GM12878 (cell line): ENCODE data around the gene SDF4. TPM values are rescaled to one million over a fixed set of nuclear protein-coding genes. Genes with fewer than 3 reads are reported as not detected.

Source experiments
- ATAC-seq: fragments of 200-7000 bp; cut with Tn5 transposase; 3 replicates; pipeline ENCODE4 v1.9.1; 2020; ENCODE audit warnings: mild to moderate bottlenecking, moderate library complexity
- BruUV-seq: library from RNA; stranded (reverse); fragments of 400-500 nt; replicated peaks from 2 replicates; lab custom pipeline; 2021; lab: Mats Ljungman, UMichigan
- CTCF ChIA-PET: fragments of 300-600 bp; sonication (Branson Sonifier 250); formaldehyde crosslinking; extraction: SDS; loops from one replicate; lab custom pipeline; 2021; ENCODE audit warnings: inconsistent platforms; lab: Yijun Ruan, JAX
- POLR2A ChIA-PET: fragments of 350-600 bp; formaldehyde crosslinking; extraction: SDS; loops from one replicate; lab custom pipeline; 2021; ENCODE audit warnings: inconsistent platforms; lab: Charles Lee
- RAD21 ChIA-PET: fragments of 300-600 bp; sonication (Branson Sonifier 250); formaldehyde crosslinking; loops from one replicate; lab custom pipeline; 2023; ENCODE audit warnings: antibody characterized with exemption; ENCODE audit not compliant: unreplicated experiment; lab: Charles Lee
- SMC1A ChIA-PET: fragments of 300-600 bp; sonication (Branson Sonifier 250); formaldehyde crosslinking; loops from one replicate; lab custom pipeline; 2023; ENCODE audit not compliant: unreplicated experiment, uncharacterized antibody; lab: Charles Lee
- DNase-seq: peaks from one replicate; pipeline ENCODE4 v3.0.0-alpha.2; 2011; ENCODE audit warnings: low read depth, low spot score
- FAIRE-seq: peaks from 3 replicates; lab custom pipeline; 2011; peaks lifted over from hg19 to GRCh38; lab: Jason Lieb, UNC
- H2AFZ ChIP-seq: 2 replicates; pipeline ENCODE4 v1.6.0; 2011; ENCODE audit warnings: low read depth, low read length, control low read depth; ENCODE audit not compliant: control insufficient read depth
- H3K27ac ChIP-seq: 2 replicates; pipeline ENCODE4 v1.5.1; 2011; ENCODE audit warnings: control low read depth; ENCODE audit not compliant: control insufficient read depth, insufficient read depth
- H3K27me3 ChIP-seq, 2 experiments: replicated peaks in 1 of 2; 2 replicates each; pipeline versions ENCODE4 v1.6.0 to v1.6.1; 2011; ENCODE audit warnings: low read length in 1 of 2; ENCODE audit not compliant: control insufficient read depth in 2 of 2, insufficient read depth in 2 of 2
- H3K36me3 ChIP-seq, 2 experiments: 2 replicates each; pipeline ENCODE4 v1.5.1; 2011; ENCODE audit warnings: low read length in 1 of 2; ENCODE audit not compliant: control insufficient read depth in 2 of 2, insufficient read depth in 2 of 2
- H3K4me1 ChIP-seq: 2 replicates; pipeline ENCODE4 v1.6.1; 2011; ENCODE audit warnings: mild to moderate bottlenecking, low read length, moderate library complexity, mixed read lengths; ENCODE audit not compliant: control insufficient read depth, insufficient read depth
- H3K4me2 ChIP-seq: 2 replicates; pipeline ENCODE4 v1.6.0; 2011; ENCODE audit warnings: control low read depth; ENCODE audit not compliant: control insufficient read depth, insufficient read depth
- H3K4me3 ChIP-seq: fragments of 200-600 bp; sonication (generic); 2 replicates; pipeline ENCODE4 v1.5.1; 2016
- H3K79me2 ChIP-seq: 2 replicates; pipeline ENCODE4 v1.6.0; 2011; ENCODE audit warnings: low read length; ENCODE audit not compliant: control insufficient read depth, insufficient read depth
- H3K9ac ChIP-seq: 2 replicates; pipeline ENCODE4 v1.8.0; 2011; ENCODE audit warnings: low read length, control low read depth, mixed read lengths; ENCODE audit not compliant: control insufficient read depth, insufficient read depth
- H3K9me3 ChIP-seq: replicated peaks from 3 replicates; pipeline ENCODE4 v1.5.1; 2011; ENCODE audit warnings: mild to moderate bottlenecking, low read length; ENCODE audit not compliant: control insufficient read depth, insufficient read depth
- H4K20me1 ChIP-seq: 2 replicates; pipeline ENCODE4 v1.6.0; 2011; ENCODE audit not compliant: control insufficient read depth, insufficient read depth
- BHLHE40 ChIP-seq, 2 experiments: fragments of 450-650 bp in 1 of 2; IDR thresholded peaks; 2 replicates each; pipeline ENCODE4 v1.6.1; 2011 to 2017; ENCODE audit warnings: low read depth in 2 of 2, borderline replicate concordance in 1 of 2, improper control_type of control experiment in 1 of 2, low read length in 1 of 2, mild to moderate bottlenecking in 1 of 2
- CHD2 ChIP-seq: IDR thresholded peaks from 2 replicates; pipeline ENCODE4 v1.6.1; 2011; ENCODE audit warnings: low read depth, low read length, improper control_type of control experiment, borderline replicate concordance
- DPF2 ChIP-seq: fragments of 450-650 bp; IDR thresholded peaks from 2 replicates; pipeline ENCODE4 v1.6.1; 2017; ENCODE audit warnings: mild to moderate bottlenecking
- FOXK2 ChIP-seq: fragments of 450-650 bp; IDR thresholded peaks from 2 replicates; pipeline ENCODE4 v1.6.1; 2017; ENCODE audit warnings: mild to moderate bottlenecking, moderate library complexity
- KAT2A ChIP-seq: conservative IDR thresholded peaks from 2 replicates; pipeline ENCODE4 v1.6.1; 2011; ENCODE audit warnings: low read depth, low read length; ENCODE audit not compliant: control insufficient read depth
- MXI1 ChIP-seq: fragments of 150-350 bp; IDR thresholded peaks from 2 replicates; pipeline ENCODE4 v1.6.1; 2011; ENCODE audit warnings: low read depth, mild to moderate bottlenecking, inconsistent platforms, low read length, improper control_type of control experiment
- NFYA ChIP-seq: IDR thresholded peaks from 2 replicates; pipeline ENCODE4 v1.6.1; 2011; ENCODE audit warnings: low read depth, mild to moderate bottlenecking, low read length, improper control_type of control experiment, borderline replicate concordance
- NKRF ChIP-seq: fragments of 450-650 bp; conservative IDR thresholded peaks from 2 replicates; pipeline ENCODE4 v1.6.1; 2017; ENCODE audit warnings: mild to moderate bottlenecking, moderate library complexity
- NR2C2 ChIP-seq: IDR thresholded peaks from 2 replicates; pipeline ENCODE4 v1.6.1; 2011; ENCODE audit warnings: borderline replicate concordance, low read depth; ENCODE audit not compliant: control insufficient read depth, insufficient read length
- PAX8 ChIP-seq: fragments of 450-650 bp; IDR thresholded peaks from 2 replicates; pipeline ENCODE4 v1.6.1; 2017; ENCODE audit warnings: mild to moderate bottlenecking, moderate library complexity
- PML ChIP-seq: IDR thresholded peaks from 2 replicates; pipeline ENCODE4 v1.6.1; 2012; ENCODE audit warnings: low read length, inconsistent platforms
- RB1 ChIP-seq: fragments of 450-650 bp; formaldehyde crosslinking; IDR thresholded peaks from 2 replicates; pipeline ENCODE4 v1.6.1; 2017; ENCODE audit warnings: mild to moderate bottlenecking, borderline replicate concordance
- SREBF1 ChIP-seq: IDR thresholded peaks from 2 replicates; pipeline ENCODE4 v1.6.1; 2012; ENCODE audit warnings: mild to moderate bottlenecking, low read length
- SRF ChIP-seq, 2 experiments: IDR thresholded peaks; 2 replicates each; pipeline ENCODE4 v1.6.1; 2011; ENCODE audit warnings: low read depth in 2 of 2, low read length in 2 of 2, mild to moderate bottlenecking in 1 of 2, moderate library complexity in 1 of 2
- TBL1XR1 ChIP-seq: IDR thresholded peaks from 2 replicates; pipeline ENCODE4 v1.6.1; 2012; ENCODE audit warnings: low read depth, low read length, improper control_type of control experiment
- TCF7 ChIP-seq: IDR thresholded peaks from 2 replicates; pipeline ENCODE4 v1.6.1; 2014; ENCODE audit warnings: antibody characterized with exemption, borderline replicate concordance
- WGBS: methylation state at CpG from one replicate; pipeline ENCODE4 v1.1.6; 2016; ENCODE audit warnings: low lambda C conversion rate; ENCODE audit not compliant: insufficient replicate concordance, insufficient coverage; ENCODE audit errors: missing lambda C conversion rate; 5-methylcytosine and 5-hydroxymethylcytosine counted together
- in situ Hi-C: fragments of 300-500 bp; cut with MboI; formaldehyde crosslinking; loops from 9 replicates; pipeline ENCODE4 v1.14.3; 2018; ENCODE audit warnings: mixed read lengths
- intact Hi-C: fragments of 100-400 bp; cut with micrococcal nuclease; formaldehyde crosslinking; loops from one replicate; pipeline ENCODE4 v1.14.2; 2022; ENCODE audit not compliant: unreplicated experiment
- polyA plus RNA-seq, 11 experiments: library from polyadenylated mRNA; depleted of rRNA in 4 of 11; unstranded in 6 of 11; stranded (reverse) in 5 of 11; fragments of >200 nt; fragmentation: Nextera tagmentation in 4 of 11; fragmentation: Illumina TruSeq in 1 of 11; extraction: Ambion mirVana in 4 of 11; extraction: Trizol in 1 of 11; gene quantifications; 1 replicate in 1 of 11; 2 replicates in 10 of 11; pipeline versions ENCODE4 v1.2.1 to v1.2.3, GENCODE V29; 2011 to 2016; ENCODE audit warnings: inconsistent platforms in 2 of 11, missing spikeins in 2 of 11, low read depth in 1 of 11
- total RNA-seq, 4 experiments: library from RNA; depleted of rRNA in 3 of 4; stranded (reverse); fragments of >200 nt in 3 of 4; fragmentation: Illumina TruSeq in 1 of 4; extraction: Trizol in 1 of 4; gene quantifications; 2 replicates each; pipeline versions ENCODE4 v1.2.1 to v1.2.3, GENCODE V29; 2013 to 2021
- TF ChIP-seq, protein P1 (sequence below): IDR thresholded peaks from 2 replicates; pipeline ENCODE4 v1.6.1; 2012; ENCODE audit warnings: low read depth, low read length, improper control_type of control experiment
- TF ChIP-seq, protein P2 (sequence below): IDR thresholded peaks from 2 replicates; pipeline ENCODE4 v1.6.1; 2012; ENCODE audit warnings: mild to moderate bottlenecking, low read depth, low read length

The SDF4 gene
- total and polyA plus RNA-seq, 10 of the 15 experiments (the other 5 are each of a cell fraction or from before 2014, with no cell fraction given), result 0.44 to 97.2 (median 40.2) TPM

DNA sequence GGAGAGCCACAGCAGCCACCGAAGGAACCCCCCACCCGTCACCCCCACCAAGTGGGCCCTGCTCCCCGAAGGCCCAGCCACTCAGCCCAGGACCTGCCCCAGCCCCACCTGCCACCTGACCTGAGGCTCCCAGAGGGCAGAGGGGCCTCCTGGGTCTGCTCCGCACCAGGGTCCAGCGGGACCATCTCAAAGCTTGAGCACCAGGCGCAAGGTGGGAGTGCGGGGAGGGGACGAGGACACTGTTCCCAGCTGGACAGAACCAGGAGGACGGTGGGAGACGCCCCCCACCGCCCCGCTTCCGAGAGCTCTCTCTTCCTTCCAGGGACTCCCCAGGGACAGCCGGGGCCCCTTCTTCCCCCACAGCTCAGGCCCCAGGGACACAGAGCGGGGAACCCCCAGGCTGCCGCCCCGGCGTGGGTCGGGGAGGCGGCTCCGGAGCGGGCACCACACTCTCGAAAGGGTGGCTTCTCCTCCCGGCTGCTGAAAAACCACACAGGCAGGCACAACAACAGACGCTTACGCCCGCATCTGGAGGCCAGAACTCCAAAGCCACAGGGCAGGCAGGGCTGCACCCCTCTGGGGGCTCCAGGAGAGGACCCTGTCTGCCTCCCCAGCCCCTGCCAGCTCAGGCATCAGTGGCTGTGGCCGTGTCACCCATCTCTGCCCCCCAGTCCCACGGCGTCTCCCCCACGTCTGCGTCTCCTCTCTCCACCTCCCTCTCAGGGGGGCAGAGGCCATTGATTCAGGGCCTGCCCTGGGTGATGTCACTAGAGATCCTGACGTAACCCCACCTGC is 60.1 kb downstream of the SDF4 start:
- in situ Hi-C loops (no loop called here), intact Hi-C loops (no loop called here)
- BruUV-seq, result no TSS peak
- Histone ChIP-seq H3K36me3 (no peaks in the 10 kb centered on the region), H3K9me3 (no peaks in the 10 kb centered on the region; the same call in 2 of the 3 replicates), H3K9ac (no peak overlapping the region), H3K4me3 (no peak overlapping the region), H3K79me2 (no peaks in the 10 kb centered on the region), H4K20me1 (no peaks in the 10 kb centered on the region), H3K27ac (no peak overlapping the region), H3K4me1 (peaks cover 24% of the 10 kb centered on the region), H3K4me2 (peak overlapping the region; percentile 50; the same call in 1 of the 2 replicates), H3K27me3 (peaks cover 0 to 3% of the 10 kb centered on the region in 2 experiments; a peak in 3 of 4 replicates), H2AFZ (no peak overlapping the region)
- CTCF ChIA-PET, result interaction anchor here (0.6 to 1.5 kb wide), 8 partner anchors 13 to 129 kb away, joined by 3 to 4 read pairs (median 4); no protein-coding TSS in a partner anchor
- 2% methylated on average over 32 of the region's 33 CpGs for WGBS
- FAIRE-seq, result no peak
- POLR2A ChIA-PET, result interaction anchor here (0.6 to 2.2 kb wide), 7 partner anchors 14 to 60 kb away, joined by 3 to 7 read pairs (median 4); partner anchors contain the start of genes B3GALT6, SDF4 and TNFRSF4
- RAD21 ChIA-PET, result interaction anchor here (0.6 to 2.2 kb wide), 10 partner anchors 14 to 108 kb away, joined by 3 to 8 read pairs (median 4); no protein-coding TSS in a partner anchor
- no peak for DNase-seq
- peak; percentile 81 for ATAC-seq
- SMC1A ChIA-PET, result interaction anchor here (0.6 to 1.0 kb wide), 4 partner anchors 24 to 195 kb away, joined by 3 to 4 read pairs (median 4); no protein-coding TSS in a partner anchor
- TF ChIP-seq CHD2 (peak; percentile 57; the same call in 1 of the 2 replicates), KAT2A (no peak), MXI1 (no peak; the same call in 1 of the 2 replicates), TBL1XR1 (peak; percentile 21; the same call in 1 of the 2 replicates), PAX8 (no peak), DPF2 (peak; percentile 85), PML (no peak), FOXK2 (no peak), RB1 (no peak), TCF7 (no peak), BHLHE40 (IDR thresholded peaks at IDR 0.05; ENCODE audit: borderline replicate concordance in 1 of 2, low read depth in 2 of 2, low read length in 1 of 2) (peak; percentile 26 to 51; a peak in 2 of 4 replicates), NFYA (no peak), SREBF1 (no peak), SRF (IDR thresholded peaks at IDR 0.05; ENCODE audit: low read depth in 2 of 2, low read length in 2 of 2) (no peak), NKRF (no peak), NR2C2 (no peak)
- TF ChIP-seq, protein P1, sequence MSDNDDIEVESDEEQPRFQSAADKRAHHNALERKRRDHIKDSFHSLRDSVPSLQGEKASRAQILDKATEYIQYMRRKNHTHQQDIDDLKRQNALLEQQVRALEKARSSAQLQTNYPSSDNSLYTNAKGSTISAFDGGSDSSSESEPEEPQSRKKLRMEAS, result no peak
- TF ChIP-seq, protein P2, sequence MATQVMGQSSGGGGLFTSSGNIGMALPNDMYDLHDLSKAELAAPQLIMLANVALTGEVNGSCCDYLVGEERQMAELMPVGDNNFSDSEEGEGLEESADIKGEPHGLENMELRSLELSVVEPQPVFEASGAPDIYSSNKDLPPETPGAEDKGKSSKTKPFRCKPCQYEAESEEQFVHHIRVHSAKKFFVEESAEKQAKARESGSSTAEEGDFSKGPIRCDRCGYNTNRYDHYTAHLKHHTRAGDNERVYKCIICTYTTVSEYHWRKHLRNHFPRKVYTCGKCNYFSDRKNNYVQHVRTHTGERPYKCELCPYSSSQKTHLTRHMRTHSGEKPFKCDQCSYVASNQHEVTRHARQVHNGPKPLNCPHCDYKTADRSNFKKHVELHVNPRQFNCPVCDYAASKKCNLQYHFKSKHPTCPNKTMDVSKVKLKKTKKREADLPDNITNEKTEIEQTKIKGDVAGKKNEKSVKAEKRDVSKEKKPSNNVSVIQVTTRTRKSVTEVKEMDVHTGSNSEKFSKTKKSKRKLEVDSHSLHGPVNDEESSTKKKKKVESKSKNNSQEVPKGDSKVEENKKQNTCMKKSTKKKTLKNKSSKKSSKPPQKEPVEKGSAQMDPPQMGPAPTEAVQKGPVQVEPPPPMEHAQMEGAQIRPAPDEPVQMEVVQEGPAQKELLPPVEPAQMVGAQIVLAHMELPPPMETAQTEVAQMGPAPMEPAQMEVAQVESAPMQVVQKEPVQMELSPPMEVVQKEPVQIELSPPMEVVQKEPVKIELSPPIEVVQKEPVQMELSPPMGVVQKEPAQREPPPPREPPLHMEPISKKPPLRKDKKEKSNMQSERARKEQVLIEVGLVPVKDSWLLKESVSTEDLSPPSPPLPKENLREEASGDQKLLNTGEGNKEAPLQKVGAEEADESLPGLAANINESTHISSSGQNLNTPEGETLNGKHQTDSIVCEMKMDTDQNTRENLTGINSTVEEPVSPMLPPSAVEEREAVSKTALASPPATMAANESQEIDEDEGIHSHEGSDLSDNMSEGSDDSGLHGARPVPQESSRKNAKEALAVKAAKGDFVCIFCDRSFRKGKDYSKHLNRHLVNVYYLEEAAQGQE, result no peak
